SU-DHL-6 (cell line): ENCODE data around the gene CCDC88C.

Source experiments
- EZH2phosphoT487 ChIP-seq: fragments of 200-600 bp; sonication (generic), shearing (Covaris generic); conservative IDR thresholded peaks from 2 replicates; pipeline ENCODE4 v1.6.1; 2018; ENCODE audit warnings: mild to moderate bottlenecking, antibody characterized with exemption, low read length, moderate library complexity, mixed read lengths
- TF ChIP-seq, protein P1 (sequence below): fragments of 200-600 bp; sonication (generic); IDR thresholded peaks from one replicate; pipeline ENCODE4 v1.5.1; 2017; ENCODE audit warnings: antibody characterized with exemption, mild to moderate bottlenecking, low read length, moderate library complexity; ENCODE audit not compliant: insufficient read depth, poor library complexity, severe bottlenecking

DNA sequence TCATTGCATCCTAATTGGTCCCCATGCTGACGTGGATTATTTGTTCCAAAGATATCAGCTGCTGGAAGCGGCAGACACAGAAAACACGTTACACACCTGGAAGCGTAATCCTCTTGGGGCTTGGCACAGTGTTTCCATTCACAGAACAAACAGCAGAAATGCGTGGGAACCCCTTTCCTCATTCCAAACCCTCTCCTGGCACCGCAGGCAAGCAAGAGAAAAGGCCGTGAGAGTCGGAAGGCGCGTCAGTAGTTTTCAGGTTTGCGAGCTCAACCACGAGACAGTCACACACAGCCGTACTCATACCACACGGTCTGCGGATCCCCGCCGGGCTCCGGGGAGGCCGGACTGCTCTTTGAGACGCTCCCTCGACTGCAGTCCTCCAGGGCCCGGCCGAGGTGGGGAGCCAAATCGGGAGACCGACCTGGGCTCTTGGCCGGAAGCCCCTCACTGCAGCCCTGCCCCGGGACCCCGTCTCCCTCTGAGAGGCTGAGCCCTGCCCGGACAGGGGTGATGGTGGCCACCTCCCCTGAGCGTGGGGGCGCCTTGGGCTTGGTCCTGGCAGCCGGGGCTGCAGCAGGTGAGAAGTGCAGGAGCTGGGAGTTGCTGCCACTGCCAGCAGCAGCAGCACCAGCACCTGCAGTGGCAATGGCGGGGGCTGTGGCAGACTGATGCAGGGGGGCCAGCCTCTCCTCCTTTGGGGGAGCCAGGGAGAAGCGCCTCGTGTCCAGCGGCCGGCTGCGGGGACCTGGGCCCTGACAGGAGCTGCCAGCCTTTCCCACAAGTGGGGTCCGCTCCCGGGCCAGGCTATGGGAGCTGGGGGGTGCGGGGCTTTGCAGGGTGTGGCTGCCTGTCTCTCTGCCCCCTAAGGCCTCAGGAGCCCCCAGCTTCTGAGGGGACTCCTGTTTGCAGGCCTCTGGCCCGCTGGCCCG, 145.0 kb downstream of the CCDC88C start:
- TF ChIP-seq, protein P1, sequence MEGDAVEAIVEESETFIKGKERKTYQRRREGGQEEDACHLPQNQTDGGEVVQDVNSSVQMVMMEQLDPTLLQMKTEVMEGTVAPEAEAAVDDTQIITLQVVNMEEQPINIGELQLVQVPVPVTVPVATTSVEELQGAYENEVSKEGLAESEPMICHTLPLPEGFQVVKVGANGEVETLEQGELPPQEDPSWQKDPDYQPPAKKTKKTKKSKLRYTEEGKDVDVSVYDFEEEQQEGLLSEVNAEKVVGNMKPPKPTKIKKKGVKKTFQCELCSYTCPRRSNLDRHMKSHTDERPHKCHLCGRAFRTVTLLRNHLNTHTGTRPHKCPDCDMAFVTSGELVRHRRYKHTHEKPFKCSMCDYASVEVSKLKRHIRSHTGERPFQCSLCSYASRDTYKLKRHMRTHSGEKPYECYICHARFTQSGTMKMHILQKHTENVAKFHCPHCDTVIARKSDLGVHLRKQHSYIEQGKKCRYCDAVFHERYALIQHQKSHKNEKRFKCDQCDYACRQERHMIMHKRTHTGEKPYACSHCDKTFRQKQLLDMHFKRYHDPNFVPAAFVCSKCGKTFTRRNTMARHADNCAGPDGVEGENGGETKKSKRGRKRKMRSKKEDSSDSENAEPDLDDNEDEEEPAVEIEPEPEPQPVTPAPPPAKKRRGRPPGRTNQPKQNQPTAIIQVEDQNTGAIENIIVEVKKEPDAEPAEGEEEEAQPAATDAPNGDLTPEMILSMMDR: no peak
- TF ChIP-seq EZH2phosphoT487: no peak
